ENCODE results near the gene SMG7.

Gene SMG7

GRCh38 chr1:183575606-183576005 lies 103.3 kb downstream of the SMG7 start:
- Histone ChIP-seq H3K27me3 (no peaks in the 10 kb centered on the region), H3K4me3 (ENCODE audit: low read depth in 1 of 2, low read length in 1 of 2) (no peak overlapping the region), H3K27ac (peak overlapping the region; percentile 100), H3K9me3 (peaks cover 12% of the 10 kb centered on the region), H3K4me1 (ENCODE audit: control insufficient read depth in 1 of 2, insufficient read depth in 1 of 2, low read depth in 1 of 2, low read length in 1 of 2) (peaks cover 66 to 88% of the 10 kb centered on the region in 2 experiments), H3K36me3 (peaks cover 99% of the 10 kb centered on the region)
- no peak for TF ChIP-seq CTCF (IDR thresholded peaks at IDR 0.05)

- peaks cover 69 to 89% of the 10 kb centered on the region in 2 experiments for H3K4me1 ChIP-seq (ENCODE audit: control insufficient read depth in 1 of 2, insufficient read depth in 1 of 2, low read depth in 1 of 2, low read length in 1 of 2)
- TF ChIP-seq CTCF (IDR thresholded peaks at IDR 0.05) = no peak
- no peaks in the 10 kb centered on the region for H3K27me3 ChIP-seq
- no peak overlapping the region for H3K4me3 ChIP-seq (ENCODE audit: low read depth in 1 of 2, low read length in 1 of 2)
- peak overlapping the region; percentile 100 for H3K27ac ChIP-seq
- peaks cover 96% of the 10 kb centered on the region for H3K36me3 ChIP-seq
- H3K9me3 ChIP-seq = peaks cover 12% of the 10 kb centered on the region
These were observed 104.2 kb downstream of the SMG7 start for GRCh38 chr1:183576537-183576936.

GRCh38 chr1:183577897-183578465 lies 105.7 kb downstream of the SMG7 start:
- peak overlapping the region; percentile 100 for H3K27ac ChIP-seq
- H3K4me3 ChIP-seq (ENCODE audit: low read depth in 1 of 2, low read length in 1 of 2) = peak overlapping the region; percentile 22 to 83
- H3K4me1 ChIP-seq (ENCODE audit: control insufficient read depth in 1 of 2, insufficient read depth in 1 of 2, low read depth in 1 of 2, low read length in 1 of 2) = peaks cover 79 to 98% of the 10 kb centered on the region in 2 experiments
- H3K36me3 ChIP-seq = peaks cover 96% of the 10 kb centered on the region
- peaks cover 12% of the 10 kb centered on the region for H3K9me3 ChIP-seq
- no peaks in the 10 kb centered on the region for H3K27me3 ChIP-seq
- no peak for TF ChIP-seq CTCF (IDR thresholded peaks at IDR 0.05)

- no peaks in the 10 kb centered on the region for H3K27me3 ChIP-seq
- peak overlapping the region in 1 of 2 experiments; percentile 83 for H3K4me3 ChIP-seq (ENCODE audit: low read depth in 1 of 2, low read length in 1 of 2)
- H3K9me3 ChIP-seq = peaks cover 7% of the 10 kb centered on the region
- peaks cover 87 to 98% of the 10 kb centered on the region in 2 experiments for H3K4me1 ChIP-seq (ENCODE audit: control insufficient read depth in 1 of 2, insufficient read depth in 1 of 2, low read depth in 1 of 2, low read length in 1 of 2)
- no peak for TF ChIP-seq CTCF (IDR thresholded peaks at IDR 0.05)
- peak overlapping the region; percentile 100 for H3K27ac ChIP-seq
- peaks cover 96% of the 10 kb centered on the region for H3K36me3 ChIP-seq
These were observed 106.6 kb downstream of the SMG7 start for GRCh38 chr1:183578856-183579255.

GRCh38 chr1:183580281-183580682 lies 108.0 kb downstream of the SMG7 start:
- Histone ChIP-seq H3K36me3 (peaks cover 96% of the 10 kb centered on the region), H3K4me3 (ENCODE audit: low read depth in 1 of 2, low read length in 1 of 2) (peak overlapping the region; percentile 56 to 83), H3K27ac (peak overlapping the region; percentile 100), H3K9me3 (no peaks in the 10 kb centered on the region), H3K27me3 (no peaks in the 10 kb centered on the region), H3K4me1 (ENCODE audit: control insufficient read depth in 1 of 2, insufficient read depth in 1 of 2, low read depth in 1 of 2, low read length in 1 of 2) (peaks cover 99 to 100% of the 10 kb centered on the region in 2 experiments)
- TF ChIP-seq CTCF (IDR thresholded peaks at IDR 0.05) = peak; percentile 50
